Measurements from ENCODE around the gene SERPINH1.

The SERPINH1 gene

DNA sequence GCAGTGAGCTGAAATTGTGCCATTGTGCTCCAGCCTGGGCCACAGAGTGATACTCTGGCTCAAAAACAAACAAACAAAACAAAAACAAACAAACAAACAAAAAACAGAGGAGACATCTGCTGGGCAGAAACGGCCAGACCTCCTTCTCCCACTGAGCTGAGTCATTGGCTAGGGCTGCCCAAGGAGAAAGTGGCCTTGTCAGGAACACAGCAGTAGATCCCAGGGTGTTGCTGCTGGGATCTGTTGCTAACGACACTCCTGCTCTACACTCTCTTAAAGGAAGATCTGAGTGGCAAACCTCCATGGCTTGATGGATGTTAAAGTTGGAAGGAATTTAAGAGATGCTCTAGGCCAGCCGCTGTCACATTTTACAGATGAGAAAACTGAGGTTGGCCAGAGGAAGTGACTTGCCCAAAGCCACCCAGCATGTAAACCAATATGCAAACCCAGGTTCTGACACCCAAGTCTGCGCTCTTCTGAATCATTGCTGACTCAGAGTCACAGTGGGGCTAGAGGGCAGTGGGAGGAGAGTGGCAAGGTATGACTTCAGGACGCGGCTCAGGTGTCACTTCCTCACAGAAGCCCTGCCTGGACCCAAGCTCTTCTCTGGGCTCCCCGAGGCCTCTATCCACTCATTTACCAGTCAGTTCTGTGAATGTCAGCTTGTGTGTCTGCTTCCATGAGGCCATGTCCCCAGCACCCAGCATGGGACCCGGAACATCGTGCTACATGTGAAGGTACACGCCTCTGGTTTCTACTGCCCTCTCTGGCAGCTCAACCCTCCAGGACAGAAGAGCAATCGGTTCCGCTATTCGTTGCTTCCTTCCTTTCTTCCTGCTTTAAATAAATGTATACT is 25.0 kb upstream of the SERPINH1 start:
- no peaks in the 10 kb centered on the region for H3K36me3 ChIP-seq (ENCODE audit: control insufficient read depth, insufficient read depth, low read length)
- H3K27ac ChIP-seq (ENCODE audit: low read depth, low read length), result no peak overlapping the region
- H3K4me3 ChIP-seq (ENCODE audit: low read length), result no peak overlapping the region
- no peaks in the 10 kb centered on the region for H3K4me1 ChIP-seq (ENCODE audit: control insufficient read depth, insufficient read depth, low read length)
- no peak overlapping the region for H3K9ac ChIP-seq (ENCODE audit: low read length)
- no peaks in the 10 kb centered on the region for H3K27me3 ChIP-seq (ENCODE audit: control insufficient read depth, insufficient read depth, low read length)

DNA sequence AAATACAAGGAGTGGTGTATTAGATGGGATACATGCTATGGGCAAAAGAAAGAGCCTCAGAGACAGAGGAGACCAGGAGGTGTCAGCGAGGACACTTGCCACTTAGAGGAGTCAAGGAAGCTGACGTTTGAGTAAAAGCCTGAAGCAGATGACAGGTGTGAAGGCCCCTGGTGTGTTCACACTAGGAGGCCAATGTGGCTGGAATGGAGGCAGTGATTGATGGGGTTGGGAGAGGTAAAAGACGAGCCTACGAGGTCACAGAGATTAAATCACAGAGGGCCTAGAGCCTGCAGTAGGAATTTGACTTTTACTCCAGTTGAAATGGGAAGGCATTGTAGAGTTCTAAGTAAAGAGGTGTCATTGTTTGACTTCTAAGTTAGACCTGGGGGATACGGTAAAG is 24.3 kb upstream of the SERPINH1 start:
- Histone ChIP-seq H3K9ac (ENCODE audit: low read length) (no peak overlapping the region), H3K4me3 (ENCODE audit: low read length) (no peak overlapping the region), H3K4me1 (ENCODE audit: control insufficient read depth, insufficient read depth, low read length) (no peaks in the 10 kb centered on the region), H3K27ac (ENCODE audit: low read depth, low read length) (no peak overlapping the region), H3K36me3 (ENCODE audit: control insufficient read depth, insufficient read depth, low read length) (no peaks in the 10 kb centered on the region), H3K27me3 (ENCODE audit: control insufficient read depth, insufficient read depth, low read length) (no peaks in the 10 kb centered on the region)

DNA sequence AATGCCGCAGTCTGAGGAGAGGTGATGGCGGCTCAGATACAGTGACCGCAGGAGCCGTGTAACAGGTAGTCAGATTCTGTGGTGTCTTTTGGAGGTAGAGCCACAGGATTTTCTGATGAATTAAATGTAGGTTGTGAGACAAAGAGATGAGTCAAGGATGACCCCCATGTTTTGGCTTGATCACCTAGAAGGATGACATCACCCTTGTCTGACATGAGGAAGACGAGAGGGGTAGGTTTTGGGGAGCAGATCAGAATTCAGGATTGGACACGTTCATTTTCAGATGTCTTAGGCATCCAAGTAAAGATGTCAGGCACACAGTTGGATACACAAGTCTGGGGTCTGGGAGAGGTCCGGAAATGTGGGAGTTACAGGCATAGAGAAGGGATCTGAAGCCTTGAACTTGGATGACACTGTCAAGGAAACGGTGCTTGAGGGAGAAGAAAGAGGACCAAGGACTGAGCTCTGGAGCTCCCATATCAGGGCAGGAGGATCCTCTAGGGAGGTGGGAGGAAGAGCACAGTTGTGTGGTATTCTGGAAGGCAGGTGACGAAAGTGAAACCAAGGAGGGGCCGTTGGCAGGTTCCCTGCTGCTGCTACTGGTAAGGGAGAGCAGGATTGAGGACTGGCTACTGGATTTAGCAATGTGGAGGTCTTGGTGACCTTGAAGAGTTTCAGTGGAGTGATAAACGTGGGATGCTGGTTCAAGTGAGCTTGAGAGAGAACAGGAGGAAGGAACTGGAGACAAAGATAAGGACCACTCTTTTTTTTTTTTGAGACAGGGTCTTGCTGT is 23.7 kb upstream of the SERPINH1 start:
- Histone ChIP-seq H3K36me3 (ENCODE audit: control insufficient read depth, insufficient read depth, low read length) (no peaks in the 10 kb centered on the region), H3K9ac (ENCODE audit: low read length) (no peak overlapping the region), H3K4me3 (ENCODE audit: low read length) (no peak overlapping the region), H3K4me1 (ENCODE audit: control insufficient read depth, insufficient read depth, low read length) (no peaks in the 10 kb centered on the region), H3K27ac (ENCODE audit: low read depth, low read length) (no peak overlapping the region), H3K27me3 (ENCODE audit: control insufficient read depth, insufficient read depth, low read length) (no peaks in the 10 kb centered on the region)

DNA sequence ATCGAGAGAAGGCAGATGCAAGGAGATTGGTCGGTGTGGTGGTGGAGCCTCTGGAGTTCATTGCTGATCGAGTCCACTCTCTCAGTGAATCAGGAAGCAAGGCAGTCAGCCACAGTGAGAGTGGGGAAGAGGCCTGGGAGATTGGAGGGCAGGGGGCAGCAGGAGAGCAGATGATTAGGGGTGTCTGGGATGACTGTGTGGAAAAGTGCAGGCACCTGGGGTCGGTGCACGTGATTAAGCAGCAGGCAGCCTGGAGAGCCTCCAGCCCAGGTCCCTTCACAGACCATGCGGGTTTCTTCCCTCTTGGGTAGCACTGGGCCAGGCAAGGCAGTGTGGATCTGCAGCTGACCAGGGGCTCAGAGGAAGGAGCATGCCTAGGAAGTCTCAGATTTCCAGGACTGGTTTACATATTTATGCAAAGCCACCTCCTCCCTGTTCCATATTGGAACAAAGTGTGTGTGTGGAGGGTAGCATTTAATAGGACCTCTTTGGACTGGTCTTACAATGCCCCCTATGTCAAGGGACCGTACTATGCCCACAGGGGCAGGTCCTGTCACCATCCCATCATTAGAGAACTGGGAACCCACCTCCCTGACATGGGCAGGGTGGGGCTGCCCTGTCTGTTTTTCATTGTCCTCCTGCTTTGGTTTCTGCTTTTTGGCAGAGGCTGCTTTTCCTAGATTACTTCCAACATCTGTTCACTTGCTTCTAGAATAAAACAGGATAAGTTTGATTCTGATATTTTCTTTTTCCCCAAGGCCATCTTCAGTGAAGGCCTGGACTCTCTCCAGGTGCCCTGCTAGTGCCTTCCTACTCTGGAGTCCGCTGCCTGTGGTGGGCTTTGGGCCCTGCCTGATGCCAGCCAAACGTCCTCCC is 22.4 kb upstream of the SERPINH1 start:
- Histone ChIP-seq H3K4me3 (ENCODE audit: low read length) (no peak overlapping the region), H3K4me1 (ENCODE audit: control insufficient read depth, insufficient read depth, low read length) (no peaks in the 10 kb centered on the region), H3K9ac (ENCODE audit: low read length) (no peak overlapping the region), H3K27me3 (ENCODE audit: control insufficient read depth, insufficient read depth, low read length) (no peaks in the 10 kb centered on the region), H3K27ac (ENCODE audit: low read depth, low read length) (no peak overlapping the region), H3K36me3 (ENCODE audit: control insufficient read depth, insufficient read depth, low read length) (no peaks in the 10 kb centered on the region)

DNA sequence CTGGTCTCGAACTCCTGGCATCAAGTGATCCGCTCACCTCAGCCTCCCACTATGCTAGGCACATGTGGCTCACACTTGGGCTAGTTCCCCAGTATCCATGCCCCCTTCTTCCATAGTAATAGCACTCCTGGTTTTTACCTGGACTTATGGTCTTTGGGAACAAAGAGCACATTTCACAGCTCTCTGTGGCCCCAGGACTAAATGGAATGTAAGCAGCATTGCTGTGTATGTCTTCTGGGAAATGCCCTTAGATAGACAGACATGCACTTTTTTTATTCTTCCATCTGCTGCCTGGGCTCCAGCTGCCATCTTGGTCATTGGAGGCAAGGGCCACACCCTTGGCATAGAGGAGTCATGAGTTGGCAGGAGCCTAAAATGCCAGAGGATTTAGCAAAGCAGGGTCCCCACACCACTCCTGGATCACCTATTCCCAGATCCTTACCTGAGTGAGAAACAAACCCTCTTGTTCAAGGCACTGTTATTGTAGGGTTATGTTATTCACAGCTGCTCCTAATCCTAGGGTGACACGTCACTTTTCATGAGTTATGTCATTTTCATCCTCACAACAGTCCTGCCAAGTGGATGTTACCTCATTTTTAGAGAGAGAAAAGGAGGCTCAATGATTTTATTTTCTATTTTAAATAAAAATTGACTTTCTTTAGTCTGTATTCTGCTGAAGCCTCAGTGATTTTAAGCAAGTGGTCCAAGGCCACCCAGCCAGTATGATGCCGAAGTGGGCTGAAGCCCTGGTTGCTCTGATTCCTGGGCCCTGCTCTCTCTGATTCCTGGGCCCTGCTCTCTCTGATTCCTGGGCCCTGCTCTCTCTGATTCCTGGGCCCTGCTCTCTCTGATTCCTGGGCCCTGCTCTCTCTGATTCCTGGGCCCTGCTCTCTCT is 20.6 kb upstream of the SERPINH1 start:
- Histone ChIP-seq H3K9ac (ENCODE audit: low read length) (no peak overlapping the region), H3K4me3 (ENCODE audit: low read length) (no peak overlapping the region), H3K36me3 (ENCODE audit: control insufficient read depth, insufficient read depth, low read length) (no peaks in the 10 kb centered on the region), H3K27me3 (ENCODE audit: control insufficient read depth, insufficient read depth, low read length) (no peaks in the 10 kb centered on the region), H3K4me1 (ENCODE audit: control insufficient read depth, insufficient read depth, low read length) (no peaks in the 10 kb centered on the region), H3K27ac (ENCODE audit: low read depth, low read length) (no peak overlapping the region)

DNA sequence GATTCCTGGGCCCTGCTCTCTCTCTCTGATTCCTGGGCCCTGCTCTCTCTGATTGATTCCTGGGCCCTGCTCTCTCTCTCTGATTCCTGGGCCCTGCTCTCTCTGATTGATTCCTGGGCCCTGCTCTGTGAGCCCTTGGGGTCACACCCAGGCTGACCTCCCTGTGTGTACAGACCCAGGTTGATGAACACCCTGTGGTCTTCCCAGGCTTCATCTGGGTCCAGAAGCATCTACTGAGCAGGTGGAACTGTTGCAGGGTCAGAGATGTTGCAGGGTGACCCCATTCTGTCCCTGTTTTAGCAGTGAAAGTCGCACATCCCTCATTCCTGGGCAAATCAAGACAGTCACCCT is 20.0 kb upstream of the SERPINH1 start:
- no peak overlapping the region for H3K9ac ChIP-seq (ENCODE audit: low read length)
- no peak overlapping the region for H3K27ac ChIP-seq (ENCODE audit: low read depth, low read length)
- no peak overlapping the region for H3K4me3 ChIP-seq (ENCODE audit: low read length)
- no peaks in the 10 kb centered on the region for H3K4me1 ChIP-seq (ENCODE audit: control insufficient read depth, insufficient read depth, low read length)
- H3K36me3 ChIP-seq (ENCODE audit: control insufficient read depth, insufficient read depth, low read length), result no peaks in the 10 kb centered on the region
- no peaks in the 10 kb centered on the region for H3K27me3 ChIP-seq (ENCODE audit: control insufficient read depth, insufficient read depth, low read length)

DNA sequence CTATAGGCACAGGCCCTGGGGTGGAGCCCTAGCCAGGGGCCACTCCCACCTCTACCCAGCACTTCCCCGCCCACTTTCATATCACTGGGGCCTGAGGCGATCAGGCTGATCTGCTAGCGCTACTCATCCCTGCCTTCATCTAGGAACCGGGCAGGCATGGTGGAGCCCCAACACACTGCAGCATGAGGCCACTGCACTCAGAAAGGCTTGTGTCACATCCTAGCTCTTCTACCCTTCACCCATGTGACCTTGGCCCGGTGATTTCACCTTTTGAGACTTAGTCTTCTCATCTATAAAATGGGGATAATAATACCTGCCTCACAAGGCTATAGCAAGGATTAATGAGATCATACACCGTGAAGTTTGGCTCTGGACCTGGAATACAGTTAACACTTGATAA is 18.2 kb upstream of the SERPINH1 start:
- H3K27ac ChIP-seq (ENCODE audit: low read depth, low read length), result no peak overlapping the region
- H3K9ac ChIP-seq (ENCODE audit: low read length), result no peak overlapping the region
- no peaks in the 10 kb centered on the region for H3K36me3 ChIP-seq (ENCODE audit: control insufficient read depth, insufficient read depth, low read length)
- H3K4me1 ChIP-seq (ENCODE audit: control insufficient read depth, insufficient read depth, low read length), result peaks cover 6% of the 10 kb centered on the region
- H3K27me3 ChIP-seq (ENCODE audit: control insufficient read depth, insufficient read depth, low read length), result no peaks in the 10 kb centered on the region
- no peak overlapping the region for H3K4me3 ChIP-seq (ENCODE audit: low read length)

- Histone ChIP-seq H3K27ac (ENCODE audit: low read depth, low read length) (no peak overlapping the region), H3K4me1 (ENCODE audit: control insufficient read depth, insufficient read depth, low read length) (peaks cover 6% of the 10 kb centered on the region), H3K9ac (ENCODE audit: low read length) (no peak overlapping the region), H3K4me3 (ENCODE audit: low read length) (no peak overlapping the region), H3K36me3 (ENCODE audit: control insufficient read depth, insufficient read depth, low read length) (no peaks in the 10 kb centered on the region), H3K27me3 (ENCODE audit: control insufficient read depth, insufficient read depth, low read length) (no peaks in the 10 kb centered on the region)
Observed at GRCh38 chr11:75547177-75547576, 14.9 kb upstream of the SERPINH1 start.

- Histone ChIP-seq H3K4me1 (ENCODE audit: control insufficient read depth, insufficient read depth, low read length) (peaks cover 6% of the 10 kb centered on the region), H3K27ac (ENCODE audit: low read depth, low read length) (no peak overlapping the region), H3K36me3 (ENCODE audit: control insufficient read depth, insufficient read depth, low read length) (no peaks in the 10 kb centered on the region), H3K27me3 (ENCODE audit: control insufficient read depth, insufficient read depth, low read length) (no peaks in the 10 kb centered on the region), H3K4me3 (ENCODE audit: low read length) (no peak overlapping the region), H3K9ac (ENCODE audit: low read length) (no peak overlapping the region)
Observed at GRCh38 chr11:75547617-75548058, 14.4 kb upstream of the SERPINH1 start.

- Histone ChIP-seq H3K36me3 (ENCODE audit: control insufficient read depth, insufficient read depth, low read length) (no peaks in the 10 kb centered on the region), H3K27ac (ENCODE audit: low read depth, low read length) (no peak overlapping the region), H3K9ac (ENCODE audit: low read length) (no peak overlapping the region), H3K27me3 (ENCODE audit: control insufficient read depth, insufficient read depth, low read length) (no peaks in the 10 kb centered on the region), H3K4me1 (ENCODE audit: control insufficient read depth, insufficient read depth, low read length) (peaks cover 8% of the 10 kb centered on the region), H3K4me3 (ENCODE audit: low read length) (no peak overlapping the region)
Observed at GRCh38 chr11:75548595-75549272, 13.3 kb upstream of the SERPINH1 start.

GRCh38 chr11:75549370-75549958 is 12.6 kb upstream of the SERPINH1 start:
- H3K36me3 ChIP-seq (ENCODE audit: control insufficient read depth, insufficient read depth, low read length), result no peaks in the 10 kb centered on the region

More at GRCh38 chr11:75549370-75549958, 12.6 kb upstream of the SERPINH1 start:
- no peak overlapping the region for H3K4me3 ChIP-seq (ENCODE audit: low read length)
- no peak overlapping the region for H3K27ac ChIP-seq (ENCODE audit: low read depth, low read length)
- no peaks in the 10 kb centered on the region for H3K27me3 ChIP-seq (ENCODE audit: control insufficient read depth, insufficient read depth, low read length)
- H3K4me1 ChIP-seq (ENCODE audit: control insufficient read depth, insufficient read depth, low read length), result peaks cover 13% of the 10 kb centered on the region
- H3K9ac ChIP-seq (ENCODE audit: low read length), result no peak overlapping the region

Measured in rectal smooth muscle tissue (tissue), 1 donor.